Esophagus squamous epithelium (tissue), 4 donors: Measurements from ENCODE around the gene PADI4.

ENCODE experiments used
- POLR2A ChIP-seq, 4 donors: fragments of 450-650 bp; IDR thresholded peaks; one replicate each; pipeline ENCODE4 v1.6.1; 2017; ENCODE audit warnings: antibody characterized with exemption in 4 of 4, mild to moderate bottlenecking in 4 of 4, moderate library complexity in 3 of 4
- TF ChIP-seq, protein P1 (sequence below), 6 experiments: fragments of 450-650 bp in 4 of 6; fragments of 200-600 bp in 2 of 6; sonication (generic) in 2 of 6; IDR thresholded peaks; one replicate each; pipeline ENCODE4 v1.5.1; 2016 to 2019; ENCODE audit warnings: antibody characterized with exemption in 6 of 6, mild to moderate bottlenecking in 4 of 6, moderate library complexity in 4 of 6

DNA sequence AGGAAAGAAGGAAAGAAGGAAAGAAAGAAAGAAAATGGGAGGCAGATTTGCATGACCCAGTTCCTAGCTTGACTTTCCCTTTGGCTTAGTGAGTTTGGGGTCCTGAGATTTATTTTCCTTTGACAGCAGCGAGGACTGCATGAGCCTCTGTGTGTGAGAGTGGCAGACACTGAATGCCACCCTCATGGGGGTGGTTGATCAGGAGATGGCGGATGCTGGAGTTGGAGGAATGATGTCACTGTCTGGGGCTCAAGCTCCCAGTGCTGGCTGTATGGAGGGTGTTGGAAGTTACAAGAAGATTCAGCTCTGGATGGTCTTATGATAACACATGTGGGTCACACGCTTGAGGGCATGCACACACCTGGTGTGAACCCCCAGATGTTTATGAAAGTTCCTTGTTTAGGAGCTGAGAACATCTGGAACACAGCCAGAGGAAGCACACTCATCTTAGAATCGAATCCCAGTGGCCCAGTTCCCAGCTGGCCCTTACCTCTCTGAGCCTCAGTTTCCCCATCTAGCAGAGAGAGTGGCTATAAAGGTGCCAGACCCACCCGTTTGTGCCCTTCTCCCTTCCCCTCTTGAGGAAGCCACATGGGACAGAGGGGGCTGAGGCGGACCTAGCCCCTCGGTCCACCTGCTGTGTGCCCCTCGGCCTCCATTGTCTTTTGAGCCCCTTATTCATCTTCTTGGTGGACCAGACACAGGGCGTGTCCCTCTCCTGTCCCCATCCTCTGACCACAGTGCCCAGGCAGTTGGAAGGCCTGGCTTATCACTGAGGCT lies 5.7 kb downstream of the PADI4 start:
- TF ChIP-seq, protein P1, sequence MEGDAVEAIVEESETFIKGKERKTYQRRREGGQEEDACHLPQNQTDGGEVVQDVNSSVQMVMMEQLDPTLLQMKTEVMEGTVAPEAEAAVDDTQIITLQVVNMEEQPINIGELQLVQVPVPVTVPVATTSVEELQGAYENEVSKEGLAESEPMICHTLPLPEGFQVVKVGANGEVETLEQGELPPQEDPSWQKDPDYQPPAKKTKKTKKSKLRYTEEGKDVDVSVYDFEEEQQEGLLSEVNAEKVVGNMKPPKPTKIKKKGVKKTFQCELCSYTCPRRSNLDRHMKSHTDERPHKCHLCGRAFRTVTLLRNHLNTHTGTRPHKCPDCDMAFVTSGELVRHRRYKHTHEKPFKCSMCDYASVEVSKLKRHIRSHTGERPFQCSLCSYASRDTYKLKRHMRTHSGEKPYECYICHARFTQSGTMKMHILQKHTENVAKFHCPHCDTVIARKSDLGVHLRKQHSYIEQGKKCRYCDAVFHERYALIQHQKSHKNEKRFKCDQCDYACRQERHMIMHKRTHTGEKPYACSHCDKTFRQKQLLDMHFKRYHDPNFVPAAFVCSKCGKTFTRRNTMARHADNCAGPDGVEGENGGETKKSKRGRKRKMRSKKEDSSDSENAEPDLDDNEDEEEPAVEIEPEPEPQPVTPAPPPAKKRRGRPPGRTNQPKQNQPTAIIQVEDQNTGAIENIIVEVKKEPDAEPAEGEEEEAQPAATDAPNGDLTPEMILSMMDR (IDR thresholded peaks at IDR 0.05) = no peak
- TF ChIP-seq POLR2A (IDR thresholded peaks at IDR 0.05) = no peak
